Measurements from ENCODE around the gene PKP4. TPM values are rescaled to one million over a fixed set of nuclear protein-coding genes. Genes with fewer than 3 reads are reported as not detected.

The PKP4 gene
- total RNA-seq, 1 experiment from 2014 or later, result 52.0 TPM

- no peaks in the 10 kb centered on the region for H3K9me3 ChIP-seq (ENCODE audit: control insufficient read depth, low read depth, low read length)
- no CpG with 5 or more reads among the region's 3 CpGs for whole genome bisulfite sequencing (ENCODE audit: extremely low coverage, insufficient read length, low lambda C conversion rate)
- no peaks in the 10 kb centered on the region for H3K9me3 Mint-ChIP-seq
These were observed 230.6 kb downstream of the PKP4 start for GRCh38 chr2:158687315-158687714.

More at GRCh38 chr2:158687315-158687714, 230.6 kb downstream of the PKP4 start:
- Histone ChIP-seq H3K79me1 (ENCODE audit: insufficient read depth, low read depth, low read length, poor library complexity, severe bottlenecking) (no peaks in the 10 kb centered on the region), H2BK5ac (ENCODE audit: insufficient read length, low read length) (no peak overlapping the region), H3K27me3 (ENCODE audit: insufficient read depth, low read length) (no peaks in the 10 kb centered on the region), H3K23ac (ENCODE audit: insufficient read length, low read depth, low read length) (no peak overlapping the region), H4K8ac (replicated peaks; ENCODE audit: insufficient read length, low read depth, low read length) (no peak overlapping the region), H3K79me2 (ENCODE audit: insufficient read depth, low read length) (no peaks in the 10 kb centered on the region), H4K20me1 (ENCODE audit: control insufficient read depth, insufficient read depth, insufficient read length) (no peaks in the 10 kb centered on the region), H2AFZ (ENCODE audit: low read length) (no peak overlapping the region), H3K18ac (ENCODE audit: insufficient read length, low read depth, low read length) (no peak overlapping the region), H3K4me1 (ENCODE audit: insufficient read depth, low read length) (no peaks in the 10 kb centered on the region; the same call in 1 of the 2 replicates), H2AK5ac (ENCODE audit: insufficient read length, low read length) (no peak overlapping the region), H3K14ac (ENCODE audit: insufficient read depth, low read length) (no peak overlapping the region), H4K91ac (ENCODE audit: insufficient read length, low read depth, low read length) (no peak overlapping the region), H3K4me2 (ENCODE audit: insufficient read depth, insufficient read length, low read length) (no peak overlapping the region), H2BK15ac (ENCODE audit: low read depth, low read length) (no peak overlapping the region), H3K23me2 (ENCODE audit: insufficient read length, low read depth, low read length, poor library complexity, severe bottlenecking) (no peaks in the 10 kb centered on the region), H2BK12ac (ENCODE audit: insufficient read length, low read depth, low read length) (no peak overlapping the region), H2BK20ac (ENCODE audit: low read depth, low read length, poor library complexity, severe bottlenecking) (no peak overlapping the region), H3K56ac (ENCODE audit: insufficient read length, low read depth, low read length) (no peak overlapping the region), H3K9ac (ENCODE audit: extremely low read depth, insufficient read length, low read length) (no peak overlapping the region), H3K27ac (ENCODE audit: insufficient read length, low read depth, low read length) (no peak overlapping the region), H3K4ac (ENCODE audit: low read depth, low read length) (no peak overlapping the region), H2BK120ac (ENCODE audit: low read depth, low read length, poor library complexity, severe bottlenecking) (no peak overlapping the region), H4K5ac (ENCODE audit: insufficient read length, low read depth, low read length) (no peak overlapping the region), H3T11ph (ENCODE audit: low read length) (no peak overlapping the region)
- no peaks in the 10 kb centered on the region for H3K36me3 Mint-ChIP-seq (ENCODE audit: insufficient read depth in 1 of 3, low read depth in 3 of 3)
- peaks cover 9 to 14% of the 10 kb centered on the region in 2 experiments for H3K4me1 Mint-ChIP-seq
- no peak overlapping the region for H3K27ac Mint-ChIP-seq
- no peaks in the 10 kb centered on the region; the same call in none of the 2 replicates for H3K27me3 Mint-ChIP-seq (ENCODE audit: low read depth)
- no peak overlapping the region for H3K4me3 Mint-ChIP-seq
- no peak for DNase-seq
- TF ChIP-seq, protein P1, sequence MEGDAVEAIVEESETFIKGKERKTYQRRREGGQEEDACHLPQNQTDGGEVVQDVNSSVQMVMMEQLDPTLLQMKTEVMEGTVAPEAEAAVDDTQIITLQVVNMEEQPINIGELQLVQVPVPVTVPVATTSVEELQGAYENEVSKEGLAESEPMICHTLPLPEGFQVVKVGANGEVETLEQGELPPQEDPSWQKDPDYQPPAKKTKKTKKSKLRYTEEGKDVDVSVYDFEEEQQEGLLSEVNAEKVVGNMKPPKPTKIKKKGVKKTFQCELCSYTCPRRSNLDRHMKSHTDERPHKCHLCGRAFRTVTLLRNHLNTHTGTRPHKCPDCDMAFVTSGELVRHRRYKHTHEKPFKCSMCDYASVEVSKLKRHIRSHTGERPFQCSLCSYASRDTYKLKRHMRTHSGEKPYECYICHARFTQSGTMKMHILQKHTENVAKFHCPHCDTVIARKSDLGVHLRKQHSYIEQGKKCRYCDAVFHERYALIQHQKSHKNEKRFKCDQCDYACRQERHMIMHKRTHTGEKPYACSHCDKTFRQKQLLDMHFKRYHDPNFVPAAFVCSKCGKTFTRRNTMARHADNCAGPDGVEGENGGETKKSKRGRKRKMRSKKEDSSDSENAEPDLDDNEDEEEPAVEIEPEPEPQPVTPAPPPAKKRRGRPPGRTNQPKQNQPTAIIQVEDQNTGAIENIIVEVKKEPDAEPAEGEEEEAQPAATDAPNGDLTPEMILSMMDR (conservative IDR thresholded peaks at IDR 0.05), result no peak
